ENCODE results near the gene DRAXIN.

Gene DRAXIN

GRCh38 chr1:11643782-11644181 is 47.7 kb upstream of the DRAXIN start:
- no peak overlapping the region for H3K4me3 ChIP-seq (replicated peaks; ENCODE audit: insufficient read depth, low read length)
- no peaks in the 10 kb centered on the region for H3K27me3 ChIP-seq (ENCODE audit: insufficient read depth, poor library complexity, severe bottlenecking)
- TF ChIP-seq, protein P1, sequence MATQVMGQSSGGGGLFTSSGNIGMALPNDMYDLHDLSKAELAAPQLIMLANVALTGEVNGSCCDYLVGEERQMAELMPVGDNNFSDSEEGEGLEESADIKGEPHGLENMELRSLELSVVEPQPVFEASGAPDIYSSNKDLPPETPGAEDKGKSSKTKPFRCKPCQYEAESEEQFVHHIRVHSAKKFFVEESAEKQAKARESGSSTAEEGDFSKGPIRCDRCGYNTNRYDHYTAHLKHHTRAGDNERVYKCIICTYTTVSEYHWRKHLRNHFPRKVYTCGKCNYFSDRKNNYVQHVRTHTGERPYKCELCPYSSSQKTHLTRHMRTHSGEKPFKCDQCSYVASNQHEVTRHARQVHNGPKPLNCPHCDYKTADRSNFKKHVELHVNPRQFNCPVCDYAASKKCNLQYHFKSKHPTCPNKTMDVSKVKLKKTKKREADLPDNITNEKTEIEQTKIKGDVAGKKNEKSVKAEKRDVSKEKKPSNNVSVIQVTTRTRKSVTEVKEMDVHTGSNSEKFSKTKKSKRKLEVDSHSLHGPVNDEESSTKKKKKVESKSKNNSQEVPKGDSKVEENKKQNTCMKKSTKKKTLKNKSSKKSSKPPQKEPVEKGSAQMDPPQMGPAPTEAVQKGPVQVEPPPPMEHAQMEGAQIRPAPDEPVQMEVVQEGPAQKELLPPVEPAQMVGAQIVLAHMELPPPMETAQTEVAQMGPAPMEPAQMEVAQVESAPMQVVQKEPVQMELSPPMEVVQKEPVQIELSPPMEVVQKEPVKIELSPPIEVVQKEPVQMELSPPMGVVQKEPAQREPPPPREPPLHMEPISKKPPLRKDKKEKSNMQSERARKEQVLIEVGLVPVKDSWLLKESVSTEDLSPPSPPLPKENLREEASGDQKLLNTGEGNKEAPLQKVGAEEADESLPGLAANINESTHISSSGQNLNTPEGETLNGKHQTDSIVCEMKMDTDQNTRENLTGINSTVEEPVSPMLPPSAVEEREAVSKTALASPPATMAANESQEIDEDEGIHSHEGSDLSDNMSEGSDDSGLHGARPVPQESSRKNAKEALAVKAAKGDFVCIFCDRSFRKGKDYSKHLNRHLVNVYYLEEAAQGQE (IDR thresholded peaks at IDR 0.05; ENCODE audit: insufficient replicate concordance, low read depth): no peak
- TF ChIP-seq, protein P2, sequence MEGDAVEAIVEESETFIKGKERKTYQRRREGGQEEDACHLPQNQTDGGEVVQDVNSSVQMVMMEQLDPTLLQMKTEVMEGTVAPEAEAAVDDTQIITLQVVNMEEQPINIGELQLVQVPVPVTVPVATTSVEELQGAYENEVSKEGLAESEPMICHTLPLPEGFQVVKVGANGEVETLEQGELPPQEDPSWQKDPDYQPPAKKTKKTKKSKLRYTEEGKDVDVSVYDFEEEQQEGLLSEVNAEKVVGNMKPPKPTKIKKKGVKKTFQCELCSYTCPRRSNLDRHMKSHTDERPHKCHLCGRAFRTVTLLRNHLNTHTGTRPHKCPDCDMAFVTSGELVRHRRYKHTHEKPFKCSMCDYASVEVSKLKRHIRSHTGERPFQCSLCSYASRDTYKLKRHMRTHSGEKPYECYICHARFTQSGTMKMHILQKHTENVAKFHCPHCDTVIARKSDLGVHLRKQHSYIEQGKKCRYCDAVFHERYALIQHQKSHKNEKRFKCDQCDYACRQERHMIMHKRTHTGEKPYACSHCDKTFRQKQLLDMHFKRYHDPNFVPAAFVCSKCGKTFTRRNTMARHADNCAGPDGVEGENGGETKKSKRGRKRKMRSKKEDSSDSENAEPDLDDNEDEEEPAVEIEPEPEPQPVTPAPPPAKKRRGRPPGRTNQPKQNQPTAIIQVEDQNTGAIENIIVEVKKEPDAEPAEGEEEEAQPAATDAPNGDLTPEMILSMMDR (IDR thresholded peaks at IDR 0.05; ENCODE audit: insufficient read depth, low read length): no peak
- TF ChIP-seq SPI1 (IDR thresholded peaks at IDR 0.05; ENCODE audit: borderline replicate concordance, low read depth): no peak
- TF ChIP-seq GABPA (IDR thresholded peaks at IDR 0.05; ENCODE audit: low read depth): no peak
- TF ChIP-seq POLR2AphosphoS5 (IDR thresholded peaks at IDR 0.05; ENCODE audit: low read depth): no peak
- DNase-seq (ENCODE audit: low read depth in 1 of 2, low spot score in 1 of 2): no peak
- no peak overlapping the region for H3K27ac ChIP-seq (replicated peaks)

GRCh38 chr1:11645270-11645669 is 46.2 kb upstream of the DRAXIN start:
- Histone ChIP-seq H3K27me3 (ENCODE audit: insufficient read depth, poor library complexity, severe bottlenecking) (no peaks in the 10 kb centered on the region), H3K4me3 (replicated peaks; ENCODE audit: insufficient read depth, low read length) (no peak overlapping the region), H3K27ac (replicated peaks) (no peak overlapping the region)
- TF ChIP-seq, protein P1 (IDR thresholded peaks at IDR 0.05; ENCODE audit: insufficient replicate concordance, low read depth): no peak
- no peak for TF ChIP-seq POLR2AphosphoS5 (IDR thresholded peaks at IDR 0.05; ENCODE audit: low read depth)
- TF ChIP-seq GABPA (IDR thresholded peaks at IDR 0.05; ENCODE audit: low read depth): no peak
- TF ChIP-seq, protein P2 (IDR thresholded peaks at IDR 0.05; ENCODE audit: insufficient read depth, low read length): no peak
- no peak for TF ChIP-seq SPI1 (IDR thresholded peaks at IDR 0.05; ENCODE audit: borderline replicate concordance, low read depth)
- DNase-seq (ENCODE audit: low read depth in 1 of 2, low spot score in 1 of 2): no peak

DNA sequence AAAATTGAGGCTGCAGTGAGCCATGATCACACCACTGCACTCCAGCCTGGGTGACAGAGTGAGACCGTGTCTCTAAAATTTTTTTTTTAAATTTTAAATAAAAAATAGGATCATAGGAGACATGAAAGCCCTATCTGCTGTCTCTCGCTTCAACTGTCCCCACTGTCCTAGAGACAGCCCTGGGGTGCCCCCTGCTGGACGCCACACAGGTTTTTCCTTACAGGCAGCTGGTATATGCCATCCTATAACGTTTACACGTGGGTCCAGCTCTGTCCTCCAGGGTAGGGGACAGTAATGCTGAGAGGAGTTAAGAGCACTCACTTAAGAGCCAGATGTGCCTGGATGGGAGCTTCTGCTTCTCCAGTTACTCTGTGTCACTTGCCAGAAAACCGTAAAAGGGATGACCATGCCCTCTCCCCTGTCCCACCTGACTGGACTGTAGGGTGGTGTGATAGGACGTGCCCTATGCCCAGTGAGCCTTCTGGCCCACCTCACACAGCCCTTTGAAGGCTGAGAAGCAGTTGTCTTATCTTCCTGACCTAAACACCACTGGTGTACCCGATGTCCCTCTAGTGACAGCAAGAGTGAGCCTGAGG is 45.7 kb upstream of the DRAXIN start:
- Histone ChIP-seq H3K27me3 (ENCODE audit: insufficient read depth, poor library complexity, severe bottlenecking) (no peaks in the 10 kb centered on the region), H3K4me3 (replicated peaks; ENCODE audit: insufficient read depth, low read length) (no peak overlapping the region), H3K27ac (replicated peaks) (no peak overlapping the region)
- peak in 1 of 2 experiments; percentile 84 for DNase-seq (ENCODE audit: low read depth in 1 of 2, low spot score in 1 of 2)
- TF ChIP-seq, protein P2 (IDR thresholded peaks at IDR 0.05; ENCODE audit: insufficient read depth, low read length): peak; percentile 75
- TF ChIP-seq, protein P1 (IDR thresholded peaks at IDR 0.05; ENCODE audit: insufficient replicate concordance, low read depth): no peak
